Measurements from ENCODE around the gene NNAT.
A peak's percentile ranks its signal among the peaks of the same experiment; 100 is the strongest.

The NNAT gene

DNA sequence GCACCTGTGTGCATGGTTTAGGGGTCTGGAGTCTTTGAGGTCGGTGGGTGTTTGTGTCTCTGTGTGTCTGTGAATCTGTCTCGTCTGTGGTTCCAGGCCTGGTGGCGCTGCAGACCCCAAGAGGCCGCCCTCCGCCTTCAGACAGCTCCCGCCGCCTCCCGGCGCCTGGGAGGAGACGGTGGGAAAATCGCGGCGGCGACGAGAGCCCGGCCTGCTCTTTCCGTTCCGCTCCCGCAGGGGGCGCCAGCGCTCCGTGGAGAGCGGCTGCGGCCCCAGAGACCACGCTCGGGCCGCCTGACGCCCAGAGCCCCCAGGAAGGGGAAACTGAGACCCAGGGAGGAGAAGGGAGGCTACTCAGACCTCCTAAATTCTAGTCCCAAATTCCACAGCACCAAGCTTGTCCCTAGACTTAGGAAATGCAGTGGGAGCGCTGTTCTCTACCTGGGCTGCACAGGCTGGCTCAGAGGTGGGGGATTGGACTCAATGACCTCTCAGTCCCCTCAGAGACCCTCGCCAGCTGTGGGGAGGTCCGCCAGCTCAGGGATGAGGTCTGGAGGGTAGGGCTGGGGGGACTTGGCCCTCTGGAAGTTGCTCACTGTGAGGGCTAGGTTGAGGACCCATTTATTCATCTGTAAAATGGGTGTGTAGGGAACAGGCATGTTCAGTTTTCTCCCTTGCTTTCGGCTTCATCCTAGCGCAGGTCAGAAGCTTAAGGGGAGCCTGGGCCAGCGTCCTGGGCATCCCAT, 43.5 kb downstream of the NNAT start:
- Histone ChIP-seq H3K9me3 (ENCODE audit: control insufficient read depth, low read depth, low read length) (no peaks in the 10 kb centered on the region), H3K9ac (ENCODE audit: low read length) (no peak overlapping the region), H3K36me3 (ENCODE audit: control insufficient read depth, low read depth, low read length) (no peaks in the 10 kb centered on the region), H3K4me3 (ENCODE audit: low read length) (no peak overlapping the region), H3K27ac (ENCODE audit: low read length) (no peak overlapping the region), H3K27me3 (ENCODE audit: control insufficient read depth, insufficient read depth, low read length) (peaks cover 19% of the 10 kb centered on the region), H3K4me1 (ENCODE audit: control insufficient read depth, low read depth, low read length) (peaks cover 13% of the 10 kb centered on the region)

DNA sequence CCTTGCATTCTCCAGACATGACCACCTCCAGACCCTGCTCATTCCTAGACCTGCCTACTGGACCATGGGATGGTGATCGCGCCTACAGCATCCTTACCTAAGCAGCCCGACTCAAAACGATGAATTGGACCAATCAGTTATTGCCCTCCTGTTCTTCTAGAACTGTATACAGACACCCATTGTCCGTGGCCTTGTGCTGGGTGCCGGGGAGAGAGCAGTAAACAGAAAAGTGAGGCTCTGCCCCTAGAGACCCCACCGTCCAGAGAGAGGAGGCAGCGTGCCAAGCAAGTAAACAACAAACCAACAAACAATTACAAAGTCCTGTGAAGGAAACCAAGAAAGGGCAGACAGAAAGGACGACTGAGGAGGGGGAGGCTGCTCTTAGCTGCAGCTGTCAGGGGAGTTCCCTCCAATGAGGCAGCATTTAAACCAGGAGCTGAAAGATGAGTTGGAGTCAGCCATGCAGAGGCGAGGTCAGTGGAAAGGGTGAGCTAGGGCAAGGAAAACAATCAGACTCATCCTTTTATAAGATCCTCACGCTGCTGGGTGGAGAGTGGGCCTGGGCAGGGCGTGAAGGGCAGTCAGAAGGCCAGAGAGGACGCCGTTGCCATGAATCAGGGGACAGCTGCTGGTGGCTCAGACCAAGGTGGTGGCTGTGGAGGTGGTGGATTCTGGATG, 44.2 kb downstream of the NNAT start:
- Histone ChIP-seq H3K4me1 (ENCODE audit: control insufficient read depth, low read depth, low read length) (peaks cover 13% of the 10 kb centered on the region), H3K9me3 (ENCODE audit: control insufficient read depth, low read depth, low read length) (no peaks in the 10 kb centered on the region), H3K27ac (ENCODE audit: low read length) (no peak overlapping the region), H3K27me3 (ENCODE audit: control insufficient read depth, insufficient read depth, low read length) (peaks cover 19% of the 10 kb centered on the region), H3K36me3 (ENCODE audit: control insufficient read depth, low read depth, low read length) (no peaks in the 10 kb centered on the region), H3K4me3 (ENCODE audit: low read length) (no peak overlapping the region), H3K9ac (ENCODE audit: low read length) (no peak overlapping the region)

DNA sequence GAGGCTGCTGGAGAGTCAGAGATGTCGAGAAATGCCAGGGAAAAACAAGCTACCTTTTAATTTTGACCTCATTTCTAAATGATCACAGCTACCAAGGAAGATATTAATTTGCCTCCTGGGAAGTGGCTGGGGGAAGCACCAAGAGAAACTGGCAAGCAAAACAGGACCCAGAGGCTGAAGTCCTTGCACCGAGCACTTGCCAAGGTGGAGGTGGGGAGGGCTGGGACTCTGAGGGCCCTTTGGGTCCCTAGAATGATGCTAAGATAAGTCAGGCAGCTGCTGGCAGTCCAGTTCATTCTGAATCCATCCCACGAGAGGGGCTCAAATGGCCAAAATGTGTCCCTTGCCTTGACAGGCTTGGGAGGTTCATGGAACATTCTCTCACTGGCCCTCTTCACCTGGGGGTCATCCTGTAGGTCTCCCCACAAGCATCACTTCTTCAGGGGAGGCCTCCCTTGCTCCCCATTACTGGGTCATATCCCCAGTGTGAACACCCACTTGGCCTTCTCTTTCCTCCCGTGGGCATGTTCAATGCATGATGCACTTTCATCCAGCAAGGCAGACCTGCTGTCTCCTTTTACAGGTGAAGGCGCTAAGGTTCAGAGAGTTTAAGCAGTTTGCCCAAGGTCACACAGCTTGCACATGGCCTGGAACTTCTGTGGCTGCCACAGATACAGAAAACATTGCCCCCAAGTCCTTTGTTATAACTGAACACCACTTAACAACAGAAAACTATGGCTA, 45.7 kb downstream of the NNAT start:
- no peak overlapping the region for H3K27ac ChIP-seq (ENCODE audit: low read length)
- H3K9me3 ChIP-seq (ENCODE audit: control insufficient read depth, low read depth, low read length), result no peaks in the 10 kb centered on the region
- no peaks in the 10 kb centered on the region for H3K36me3 ChIP-seq (ENCODE audit: control insufficient read depth, low read depth, low read length)
- H3K27me3 ChIP-seq (ENCODE audit: control insufficient read depth, insufficient read depth, low read length), result peaks cover 19% of the 10 kb centered on the region
- peaks cover 13% of the 10 kb centered on the region for H3K4me1 ChIP-seq (ENCODE audit: control insufficient read depth, low read depth, low read length)
- H3K9ac ChIP-seq (ENCODE audit: low read length), result no peak overlapping the region
- H3K4me3 ChIP-seq (ENCODE audit: low read length), result peak overlapping the region; percentile 1

DNA sequence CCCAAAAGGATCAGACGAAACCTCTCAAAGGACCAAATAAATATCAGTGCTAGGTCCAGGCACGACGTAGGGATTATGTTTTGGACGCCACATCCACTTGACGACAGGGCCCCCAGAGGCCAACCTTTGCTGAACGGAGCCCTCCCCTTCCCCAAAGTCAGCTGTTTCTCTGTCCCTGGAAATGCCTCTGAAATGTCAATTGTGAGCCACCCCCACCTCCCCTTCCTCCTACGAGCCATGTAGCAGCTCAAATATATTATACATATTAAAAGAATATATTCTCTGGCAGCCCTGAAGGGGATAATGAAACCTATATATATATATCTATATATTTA, 46.2 kb downstream of the NNAT start:
- H3K36me3 ChIP-seq (ENCODE audit: control insufficient read depth, low read depth, low read length), result no peaks in the 10 kb centered on the region
- no peak overlapping the region for H3K27ac ChIP-seq (ENCODE audit: low read length)
- H3K9ac ChIP-seq (ENCODE audit: low read length), result no peak overlapping the region
- peaks cover 13% of the 10 kb centered on the region for H3K4me1 ChIP-seq (ENCODE audit: control insufficient read depth, low read depth, low read length)
- H3K9me3 ChIP-seq (ENCODE audit: control insufficient read depth, low read depth, low read length), result no peaks in the 10 kb centered on the region
- H3K4me3 ChIP-seq (ENCODE audit: low read length), result peak overlapping the region; percentile 1
- peaks cover 19% of the 10 kb centered on the region for H3K27me3 ChIP-seq (ENCODE audit: control insufficient read depth, insufficient read depth, low read length)

DNA sequence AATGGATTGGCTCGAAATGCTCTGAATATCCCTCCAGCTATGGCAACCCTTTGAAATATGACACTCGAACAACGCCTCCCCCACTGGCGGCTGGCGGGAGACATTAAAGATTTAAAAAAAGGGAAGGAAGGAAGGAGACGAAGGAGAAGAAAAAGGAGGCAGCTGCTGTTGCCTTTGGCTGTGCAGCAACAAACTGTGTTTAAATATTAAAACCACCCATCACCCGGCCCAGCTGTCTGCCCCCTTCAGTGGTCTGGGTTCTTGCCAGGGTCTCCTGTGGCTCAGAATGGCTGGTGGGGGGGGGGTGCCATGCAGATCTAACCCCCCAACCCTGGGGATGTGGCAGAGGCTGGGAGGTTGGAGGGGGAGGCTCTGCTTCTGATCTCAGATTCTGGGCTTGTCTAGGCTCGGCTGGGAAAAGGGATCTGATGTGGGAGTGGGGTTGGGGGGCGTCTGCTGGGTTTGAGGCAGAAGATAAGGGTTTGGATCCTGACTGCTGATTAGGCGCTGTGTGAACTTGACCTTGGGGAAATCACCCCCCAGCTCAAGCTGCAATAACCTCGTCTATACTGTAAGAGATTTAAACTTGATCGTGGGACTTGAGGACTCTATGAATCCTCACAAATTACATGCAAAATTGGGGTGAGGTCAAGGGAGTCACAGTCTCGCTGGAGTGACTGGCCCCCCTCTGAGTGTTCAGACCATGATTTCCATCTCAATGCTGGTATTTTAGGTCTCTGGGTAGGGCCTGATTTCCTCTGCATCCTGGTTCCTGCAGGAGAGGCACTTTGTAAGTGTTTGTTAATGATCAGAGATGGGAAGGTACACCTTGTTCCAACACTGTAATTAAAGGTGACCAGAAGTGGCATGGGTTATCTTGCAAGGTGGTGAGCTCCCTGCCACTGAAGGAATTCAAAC, 46.9 kb downstream of the NNAT start:
- Histone ChIP-seq H3K36me3 (ENCODE audit: control insufficient read depth, low read depth, low read length) (no peaks in the 10 kb centered on the region), H3K27me3 (ENCODE audit: control insufficient read depth, insufficient read depth, low read length) (peaks cover 19% of the 10 kb centered on the region)

DNA sequence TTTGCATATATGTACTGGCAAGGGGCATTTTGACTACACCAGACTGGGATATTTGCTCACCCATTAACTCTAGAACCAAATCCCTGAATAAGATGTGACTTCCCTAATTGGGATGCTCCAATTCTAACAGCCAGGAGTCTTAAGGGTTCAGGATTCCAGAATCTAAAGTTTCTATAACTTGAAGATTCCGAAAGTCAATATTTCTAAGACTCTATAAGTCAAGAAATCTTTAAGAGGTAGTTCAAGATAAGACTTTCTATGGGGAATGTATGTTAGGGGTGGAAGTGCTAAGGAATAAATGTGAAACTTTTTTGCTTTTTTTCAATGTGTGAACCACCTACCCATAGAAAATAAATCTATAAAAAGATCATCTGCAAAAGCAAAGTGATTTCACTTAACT, 49.4 kb downstream of the NNAT start:
- Histone ChIP-seq H3K27me3 (ENCODE audit: control insufficient read depth, insufficient read depth, low read length) (peaks cover 7% of the 10 kb centered on the region), H3K9me3 (ENCODE audit: control insufficient read depth, low read depth, low read length) (no peaks in the 10 kb centered on the region), H3K27ac (ENCODE audit: low read length) (no peak overlapping the region)

More for the DNA sequence above, 46.9 kb downstream of the NNAT start:
- Histone ChIP-seq H3K4me3 (ENCODE audit: low read length) (peak overlapping the region; percentile 53), H3K9me3 (ENCODE audit: control insufficient read depth, low read depth, low read length) (no peaks in the 10 kb centered on the region), H3K4me1 (ENCODE audit: control insufficient read depth, low read depth, low read length) (peaks cover 13% of the 10 kb centered on the region), H3K9ac (ENCODE audit: low read length) (no peak overlapping the region), H3K27ac (ENCODE audit: low read length) (no peak overlapping the region)

DNA sequence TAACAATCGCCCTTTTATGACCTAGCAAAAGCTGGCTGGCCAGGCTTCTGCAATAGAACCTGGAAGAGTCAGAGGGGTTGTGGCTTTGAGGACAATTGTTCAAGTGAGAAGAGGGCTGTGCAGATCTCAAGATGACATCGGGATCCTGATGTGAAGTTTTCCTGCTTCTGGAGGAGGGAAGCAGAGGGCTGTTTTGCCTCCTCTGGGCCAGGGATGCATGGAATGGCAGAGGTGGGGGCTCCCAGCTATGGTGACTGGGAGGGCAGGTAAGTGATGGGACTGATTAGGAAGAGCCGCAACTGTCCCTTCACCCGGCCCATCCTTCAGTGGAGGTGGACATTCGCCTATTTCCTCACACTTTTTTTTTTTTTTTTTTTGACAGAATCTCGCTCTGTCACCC, 50.0 kb downstream of the NNAT start:
- no peak overlapping the region for H3K4me3 ChIP-seq (ENCODE audit: low read length)
- H3K9ac ChIP-seq (ENCODE audit: low read length), result no peak overlapping the region
- H3K27me3 ChIP-seq (ENCODE audit: control insufficient read depth, insufficient read depth, low read length), result peaks cover 7% of the 10 kb centered on the region

More for the DNA sequence above, 49.4 kb downstream of the NNAT start:
- Histone ChIP-seq H3K9ac (ENCODE audit: low read length) (no peak overlapping the region), H3K4me3 (ENCODE audit: low read length) (no peak overlapping the region), H3K36me3 (ENCODE audit: control insufficient read depth, low read depth, low read length) (no peaks in the 10 kb centered on the region), H3K4me1 (ENCODE audit: control insufficient read depth, low read depth, low read length) (peaks cover 13% of the 10 kb centered on the region)

More for the DNA sequence above, 50.0 kb downstream of the NNAT start:
- Histone ChIP-seq H3K36me3 (ENCODE audit: control insufficient read depth, low read depth, low read length) (no peaks in the 10 kb centered on the region), H3K27ac (ENCODE audit: low read length) (no peak overlapping the region), H3K4me1 (ENCODE audit: control insufficient read depth, low read depth, low read length) (peaks cover 16% of the 10 kb centered on the region), H3K9me3 (ENCODE audit: control insufficient read depth, low read depth, low read length) (no peaks in the 10 kb centered on the region)
